ENCODE measurements around the gene SLC22A23.

DNA sequence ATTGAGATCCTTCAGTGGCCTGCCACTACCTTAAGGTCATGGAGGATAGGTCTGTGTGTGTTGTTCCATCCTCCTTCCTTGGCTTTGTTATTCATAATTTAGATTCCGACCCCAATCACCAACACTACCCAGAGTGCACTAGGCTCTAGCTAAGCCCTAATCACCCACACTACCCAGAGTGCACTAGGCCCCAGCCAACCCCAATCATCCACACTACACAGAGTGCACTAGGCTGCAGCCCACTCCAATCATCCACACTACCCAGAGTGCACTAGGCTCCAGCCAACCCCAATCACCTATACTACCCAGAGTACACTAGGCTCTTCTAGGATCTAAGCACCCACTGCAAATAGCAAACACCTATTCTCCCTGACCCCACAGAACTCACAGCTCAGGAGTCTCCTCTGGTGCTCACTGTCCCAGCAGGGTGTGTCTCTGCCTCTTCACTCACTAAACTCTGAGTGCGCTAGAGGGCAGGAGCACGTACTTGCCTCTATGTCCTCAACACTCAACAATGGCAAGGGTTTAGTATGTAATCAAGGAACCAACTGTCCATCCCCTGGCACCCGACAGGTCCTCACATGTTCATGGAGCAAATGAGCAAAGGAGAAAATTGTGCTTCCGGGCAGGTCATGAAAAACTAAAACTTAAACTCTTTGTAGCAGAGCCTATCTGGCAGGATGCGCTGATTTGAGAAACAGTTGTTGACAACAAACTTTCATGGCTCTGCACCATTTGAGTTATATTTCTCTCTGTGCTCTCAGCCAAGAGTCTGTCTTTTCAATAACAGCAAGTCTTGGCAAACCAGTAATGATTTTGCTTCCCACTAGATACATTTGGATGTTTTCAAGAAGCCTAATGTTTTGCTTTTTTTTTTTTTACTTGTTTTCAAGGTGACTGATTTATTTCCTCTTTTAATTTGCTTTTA is 54.3 kb downstream of the SLC22A23 start:
- no peak for TF ChIP-seq JUNB (IDR thresholded peaks at IDR 0.05; ENCODE audit: unreplicated experiment)
- TF ChIP-seq, protein P1, sequence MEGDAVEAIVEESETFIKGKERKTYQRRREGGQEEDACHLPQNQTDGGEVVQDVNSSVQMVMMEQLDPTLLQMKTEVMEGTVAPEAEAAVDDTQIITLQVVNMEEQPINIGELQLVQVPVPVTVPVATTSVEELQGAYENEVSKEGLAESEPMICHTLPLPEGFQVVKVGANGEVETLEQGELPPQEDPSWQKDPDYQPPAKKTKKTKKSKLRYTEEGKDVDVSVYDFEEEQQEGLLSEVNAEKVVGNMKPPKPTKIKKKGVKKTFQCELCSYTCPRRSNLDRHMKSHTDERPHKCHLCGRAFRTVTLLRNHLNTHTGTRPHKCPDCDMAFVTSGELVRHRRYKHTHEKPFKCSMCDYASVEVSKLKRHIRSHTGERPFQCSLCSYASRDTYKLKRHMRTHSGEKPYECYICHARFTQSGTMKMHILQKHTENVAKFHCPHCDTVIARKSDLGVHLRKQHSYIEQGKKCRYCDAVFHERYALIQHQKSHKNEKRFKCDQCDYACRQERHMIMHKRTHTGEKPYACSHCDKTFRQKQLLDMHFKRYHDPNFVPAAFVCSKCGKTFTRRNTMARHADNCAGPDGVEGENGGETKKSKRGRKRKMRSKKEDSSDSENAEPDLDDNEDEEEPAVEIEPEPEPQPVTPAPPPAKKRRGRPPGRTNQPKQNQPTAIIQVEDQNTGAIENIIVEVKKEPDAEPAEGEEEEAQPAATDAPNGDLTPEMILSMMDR (conservative IDR thresholded peaks at IDR 0.05; ENCODE audit: low read depth in 2 of 2), result peak in 1 of 2 experiments; percentile 26; a peak in 2 of 4 replicates
- TF ChIP-seq POLR2AphosphoS5 (IDR thresholded peaks at IDR 0.05; ENCODE audit: low read depth), result no peak
- TF ChIP-seq, protein P2, sequence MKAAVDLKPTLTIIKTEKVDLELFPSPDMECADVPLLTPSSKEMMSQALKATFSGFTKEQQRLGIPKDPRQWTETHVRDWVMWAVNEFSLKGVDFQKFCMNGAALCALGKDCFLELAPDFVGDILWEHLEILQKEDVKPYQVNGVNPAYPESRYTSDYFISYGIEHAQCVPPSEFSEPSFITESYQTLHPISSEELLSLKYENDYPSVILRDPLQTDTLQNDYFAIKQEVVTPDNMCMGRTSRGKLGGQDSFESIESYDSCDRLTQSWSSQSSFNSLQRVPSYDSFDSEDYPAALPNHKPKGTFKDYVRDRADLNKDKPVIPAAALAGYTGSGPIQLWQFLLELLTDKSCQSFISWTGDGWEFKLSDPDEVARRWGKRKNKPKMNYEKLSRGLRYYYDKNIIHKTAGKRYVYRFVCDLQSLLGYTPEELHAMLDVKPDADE (IDR thresholded peaks at IDR 0.05), result no peak
- no peak for TF ChIP-seq STAT1 (IDR thresholded peaks at IDR 0.05; ENCODE audit: unreplicated experiment)
- no peak for TF ChIP-seq EZH2 (IDR thresholded peaks at IDR 0.05; ENCODE audit: low read depth, unreplicated experiment)
- no peak for TF ChIP-seq EZH2phosphoT487 (IDR thresholded peaks at IDR 0.05; ENCODE audit: unreplicated experiment)
- TF ChIP-seq CREB1 (CRISPR knock-in tag; IDR thresholded peaks at IDR 0.05; ENCODE audit: low read depth), result no peak
- TF ChIP-seq, protein P3, sequence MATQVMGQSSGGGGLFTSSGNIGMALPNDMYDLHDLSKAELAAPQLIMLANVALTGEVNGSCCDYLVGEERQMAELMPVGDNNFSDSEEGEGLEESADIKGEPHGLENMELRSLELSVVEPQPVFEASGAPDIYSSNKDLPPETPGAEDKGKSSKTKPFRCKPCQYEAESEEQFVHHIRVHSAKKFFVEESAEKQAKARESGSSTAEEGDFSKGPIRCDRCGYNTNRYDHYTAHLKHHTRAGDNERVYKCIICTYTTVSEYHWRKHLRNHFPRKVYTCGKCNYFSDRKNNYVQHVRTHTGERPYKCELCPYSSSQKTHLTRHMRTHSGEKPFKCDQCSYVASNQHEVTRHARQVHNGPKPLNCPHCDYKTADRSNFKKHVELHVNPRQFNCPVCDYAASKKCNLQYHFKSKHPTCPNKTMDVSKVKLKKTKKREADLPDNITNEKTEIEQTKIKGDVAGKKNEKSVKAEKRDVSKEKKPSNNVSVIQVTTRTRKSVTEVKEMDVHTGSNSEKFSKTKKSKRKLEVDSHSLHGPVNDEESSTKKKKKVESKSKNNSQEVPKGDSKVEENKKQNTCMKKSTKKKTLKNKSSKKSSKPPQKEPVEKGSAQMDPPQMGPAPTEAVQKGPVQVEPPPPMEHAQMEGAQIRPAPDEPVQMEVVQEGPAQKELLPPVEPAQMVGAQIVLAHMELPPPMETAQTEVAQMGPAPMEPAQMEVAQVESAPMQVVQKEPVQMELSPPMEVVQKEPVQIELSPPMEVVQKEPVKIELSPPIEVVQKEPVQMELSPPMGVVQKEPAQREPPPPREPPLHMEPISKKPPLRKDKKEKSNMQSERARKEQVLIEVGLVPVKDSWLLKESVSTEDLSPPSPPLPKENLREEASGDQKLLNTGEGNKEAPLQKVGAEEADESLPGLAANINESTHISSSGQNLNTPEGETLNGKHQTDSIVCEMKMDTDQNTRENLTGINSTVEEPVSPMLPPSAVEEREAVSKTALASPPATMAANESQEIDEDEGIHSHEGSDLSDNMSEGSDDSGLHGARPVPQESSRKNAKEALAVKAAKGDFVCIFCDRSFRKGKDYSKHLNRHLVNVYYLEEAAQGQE (IDR thresholded peaks at IDR 0.05; ENCODE audit: unreplicated experiment), result no peak
- TF ChIP-seq NANOG (IDR thresholded peaks at IDR 0.05; ENCODE audit: borderline replicate concordance), result no peak
